ENCODE measurements around the gene NR1D2. TPM values are rescaled to one million over a fixed set of nuclear protein-coding genes. Genes with fewer than 3 reads are reported as not detected.

The NR1D2 gene
- total and polyA plus RNA-seq, 2 experiments from 2014 or later, result 6.6 to 20.7 TPM

DNA sequence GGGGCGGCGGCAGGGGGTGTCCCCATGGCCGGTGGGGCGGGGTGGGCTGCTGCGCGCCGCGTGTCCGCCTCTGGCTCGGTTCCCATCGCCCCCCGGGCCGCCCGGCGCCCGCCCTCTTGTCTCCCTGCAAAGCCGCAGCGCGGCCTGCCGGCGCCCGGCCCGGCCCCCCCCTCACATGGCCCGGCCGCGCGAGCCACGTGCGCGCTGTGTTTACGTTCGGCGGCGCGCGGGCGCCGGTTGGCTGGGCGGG lies 502 bp downstream of the NR1D2 start:
- TF ChIP-seq REST (IDR thresholded peaks at IDR 0.05; ENCODE audit: unreplicated experiment) (no peak), ZNF331 (CRISPR knock-in tag; IDR thresholded peaks at IDR 0.05; ENCODE audit: low read depth) (no peak), CREB1 (CRISPR knock-in tag; IDR thresholded peaks at IDR 0.05; ENCODE audit: low read depth) (no peak), EZH2phosphoT487 (IDR thresholded peaks at IDR 0.05; ENCODE audit: unreplicated experiment) (no peak), JUNB (IDR thresholded peaks at IDR 0.05; ENCODE audit: unreplicated experiment) (no peak), ETS1 (IDR thresholded peaks at IDR 0.05) (no peak), STAT1 (IDR thresholded peaks at IDR 0.05; ENCODE audit: unreplicated experiment) (no peak), EZH2 (IDR thresholded peaks at IDR 0.05; ENCODE audit: low read depth, unreplicated experiment) (no peak), ZNF462 (CRISPR knock-in tag; IDR thresholded peaks at IDR 0.05) (no peak), POLR2AphosphoS5 (IDR thresholded peaks at IDR 0.05; ENCODE audit: low read depth) (no peak)
- TF ChIP-seq, protein P1, sequence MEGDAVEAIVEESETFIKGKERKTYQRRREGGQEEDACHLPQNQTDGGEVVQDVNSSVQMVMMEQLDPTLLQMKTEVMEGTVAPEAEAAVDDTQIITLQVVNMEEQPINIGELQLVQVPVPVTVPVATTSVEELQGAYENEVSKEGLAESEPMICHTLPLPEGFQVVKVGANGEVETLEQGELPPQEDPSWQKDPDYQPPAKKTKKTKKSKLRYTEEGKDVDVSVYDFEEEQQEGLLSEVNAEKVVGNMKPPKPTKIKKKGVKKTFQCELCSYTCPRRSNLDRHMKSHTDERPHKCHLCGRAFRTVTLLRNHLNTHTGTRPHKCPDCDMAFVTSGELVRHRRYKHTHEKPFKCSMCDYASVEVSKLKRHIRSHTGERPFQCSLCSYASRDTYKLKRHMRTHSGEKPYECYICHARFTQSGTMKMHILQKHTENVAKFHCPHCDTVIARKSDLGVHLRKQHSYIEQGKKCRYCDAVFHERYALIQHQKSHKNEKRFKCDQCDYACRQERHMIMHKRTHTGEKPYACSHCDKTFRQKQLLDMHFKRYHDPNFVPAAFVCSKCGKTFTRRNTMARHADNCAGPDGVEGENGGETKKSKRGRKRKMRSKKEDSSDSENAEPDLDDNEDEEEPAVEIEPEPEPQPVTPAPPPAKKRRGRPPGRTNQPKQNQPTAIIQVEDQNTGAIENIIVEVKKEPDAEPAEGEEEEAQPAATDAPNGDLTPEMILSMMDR (conservative IDR thresholded peaks at IDR 0.05; ENCODE audit: low read depth in 2 of 2), result no peak
- peaks cover 29% of the 10 kb centered on the region for H3K4me1 Mint-ChIP-seq
- no peak overlapping the region for H2AFZ ChIP-seq

More for the DNA sequence above, 502 bp downstream of the NR1D2 start:
- H3K9me3 Mint-ChIP-seq, result no peaks in the 10 kb centered on the region
- Histone ChIP-seq H3K79me2 (replicated peaks; ENCODE audit: insufficient read depth) (peaks cover 42% of the 10 kb centered on the region), H3K4me3 (peak overlapping the region; percentile 99), H3K27ac (ENCODE audit: low read depth) (no peak overlapping the region), H4K20me1 (replicated peaks; ENCODE audit: insufficient read depth) (no peaks in the 10 kb centered on the region), H3K4me1 (ENCODE audit: insufficient read depth) (peaks cover 25% of the 10 kb centered on the region), H3K9me2 (ENCODE audit: insufficient read depth) (no peaks in the 10 kb centered on the region), H3K27me3 (ENCODE audit: insufficient read depth) (peaks cover 9% of the 10 kb centered on the region; the same call in 1 of the 2 replicates), H3K36me3 (ENCODE audit: insufficient read depth) (no peaks in the 10 kb centered on the region), H3F3A (replicated peaks; ENCODE audit: low read depth) (0 out of 2 replicates have a peak, but pooled peaks cover 3% of the 10 kb centered on the region), H3K4me2 (no peak overlapping the region; the same call in 1 of the 2 replicates)
- DNase-seq (ENCODE audit: low spot score) (no peak), ATAC-seq (no peak)
- peaks cover 5% of the 10 kb centered on the region for H3K36me3 Mint-ChIP-seq (ENCODE audit: low read depth)
- peaks cover 6% of the 10 kb centered on the region for H3K27me3 Mint-ChIP-seq (ENCODE audit: insufficient read depth, low read depth, poor library complexity)
- H3K4me3 Mint-ChIP-seq, result peak overlapping the region; percentile 24; the same call in 1 of the 3 replicates
- H3K27ac Mint-ChIP-seq, result no peak overlapping the region
